RKO (cell line): Measurements from ENCODE around the gene ADD3.
"Not testable (repeated sequence)": the region's sequence is repeated elsewhere in the genome, so short reads cannot be mapped to it uniquely, and the experiment has no call there.

Experiments
- DNase-seq: peaks from one replicate; pipeline ENCODE4 v3.0.0-alpha.2; 2016; ENCODE audit warnings: low spot score

ADD3 gene

GRCh38 chr10:109975244-109976190 is 32.3 kb upstream of the ADD3 start:
- DNase-seq, result no peak

GRCh38 chr10:109976681-109977080 is 31.1 kb upstream of the ADD3 start:
- DNase-seq, result no peak

DNA sequence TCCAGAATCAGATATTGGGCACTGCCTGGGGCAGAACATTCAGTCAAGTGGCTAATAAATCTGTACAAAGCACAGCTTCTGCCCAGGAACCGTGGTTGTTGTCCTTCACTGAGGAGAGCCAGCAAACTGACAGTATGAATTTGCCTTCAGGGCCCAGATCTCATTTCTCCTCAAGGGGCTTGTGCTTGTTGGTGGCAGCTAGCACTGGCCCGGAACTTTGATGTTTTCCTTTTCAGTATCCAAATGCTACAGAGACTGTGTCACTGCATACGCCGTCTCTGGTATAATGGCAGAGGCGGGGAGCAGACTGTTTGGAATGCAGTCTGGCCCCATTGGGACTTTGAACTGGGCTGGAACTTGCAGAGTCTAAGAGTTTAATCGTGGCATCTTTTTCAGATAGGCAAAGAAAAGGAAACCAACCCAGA is 30.4 kb upstream of the ADD3 start:
- DNase-seq, result no peak

- DNase-seq, result no peak
Observed at GRCh38 chr10:109978481-109978880, 29.3 kb upstream of the ADD3 start.

DNA sequence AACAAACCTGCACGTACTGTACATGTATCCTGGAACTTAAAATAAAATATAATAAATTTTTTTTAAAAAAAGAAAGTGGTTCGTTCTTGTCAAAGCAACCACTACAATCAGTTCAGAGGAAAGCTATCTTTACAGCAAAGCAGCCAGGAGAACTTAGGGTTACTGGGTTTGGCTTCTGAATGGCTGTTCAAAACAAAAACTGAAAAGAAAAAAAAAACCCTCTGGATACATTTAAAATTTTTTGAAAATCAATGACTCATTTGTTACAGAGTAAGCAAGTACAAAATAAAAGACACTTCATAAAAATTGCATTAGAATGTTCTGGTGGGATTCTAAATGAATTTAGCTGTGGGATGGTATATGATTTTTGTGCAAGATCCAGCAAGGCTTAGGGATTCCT is 28.6 kb upstream of the ADD3 start:
- no peak for DNase-seq

DNA sequence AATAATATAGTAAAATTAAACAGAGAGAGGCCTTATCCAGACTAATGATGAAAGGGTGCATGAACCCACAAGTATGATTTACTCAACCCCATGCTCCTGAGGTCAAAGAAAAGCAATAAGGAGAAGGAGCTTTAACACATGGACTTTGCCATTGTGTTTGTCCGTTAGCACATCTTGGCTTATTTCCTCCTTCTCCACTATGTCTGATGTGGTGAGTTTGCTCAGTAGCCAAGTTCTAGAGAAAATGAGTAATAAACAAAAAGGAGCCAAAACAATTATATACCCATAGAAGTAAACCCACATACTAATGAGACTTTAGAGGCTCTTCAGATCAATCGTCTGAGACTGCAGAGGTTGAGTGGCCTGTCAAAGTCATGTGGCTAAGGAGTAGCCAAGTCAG is 26.1 kb upstream of the ADD3 start:
- no peak for DNase-seq

DNA sequence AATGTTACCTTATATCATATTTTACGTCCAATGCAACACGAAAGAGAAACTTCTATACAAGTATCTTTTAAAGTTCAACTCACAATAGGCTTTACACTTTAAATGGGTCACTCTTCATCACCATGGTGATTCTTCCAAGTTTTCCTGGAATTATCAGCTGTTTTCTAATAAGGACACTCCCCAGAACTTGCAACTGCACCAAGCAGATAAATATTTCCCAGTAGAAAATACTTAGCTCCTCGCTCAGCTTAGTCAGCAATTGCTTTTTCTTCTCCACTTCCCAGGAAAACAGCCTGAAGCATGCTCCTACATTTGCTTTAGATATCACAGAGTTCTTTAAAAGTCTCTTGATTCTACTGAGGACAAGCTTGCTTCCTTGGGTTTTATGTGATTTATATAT is 25.7 kb upstream of the ADD3 start:
- DNase-seq, result no peak

DNA sequence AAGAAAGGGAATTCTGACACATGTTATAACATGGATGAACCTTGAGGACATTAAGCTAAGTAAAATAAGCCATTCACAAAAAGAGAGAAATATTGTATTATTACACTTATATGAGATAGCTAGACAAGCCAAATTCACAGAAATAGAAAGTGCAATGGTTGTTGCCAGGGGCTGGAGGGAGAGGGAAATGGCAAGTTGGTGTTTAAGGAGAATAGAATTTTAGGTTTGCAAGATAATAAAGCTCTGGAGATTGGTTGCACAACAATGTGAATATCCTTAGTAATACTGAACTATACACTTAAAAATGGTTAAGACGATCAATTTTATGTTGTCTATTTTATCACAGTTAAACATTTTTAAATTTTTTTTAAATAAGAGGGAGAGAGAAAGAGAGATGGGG is 25.0 kb upstream of the ADD3 start:
- no peak for DNase-seq

DNA sequence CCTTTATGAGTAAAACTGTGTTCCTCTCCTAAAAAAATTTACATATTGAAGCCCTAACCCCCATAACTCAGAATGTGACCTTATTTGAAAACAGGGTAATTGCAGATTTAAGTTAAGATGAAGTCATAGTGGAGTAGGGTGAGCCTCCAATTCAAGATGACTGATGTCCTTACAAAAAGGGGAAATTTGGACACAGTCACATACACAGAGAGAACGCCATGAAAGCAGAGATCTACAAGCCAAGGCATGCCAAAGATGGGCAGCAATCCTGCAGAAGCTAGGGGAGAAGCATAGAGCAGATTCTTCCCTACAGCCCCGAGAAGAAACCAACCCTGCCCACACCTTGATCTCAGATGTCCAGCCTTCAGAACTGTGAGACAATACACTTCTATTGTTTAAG is 23.8 kb upstream of the ADD3 start:
- DNase-seq, result no peak

GRCh38 chr10:109985768-109986167 is 22.0 kb upstream of the ADD3 start:
- not testable (repeated sequence) for DNase-seq

DNA sequence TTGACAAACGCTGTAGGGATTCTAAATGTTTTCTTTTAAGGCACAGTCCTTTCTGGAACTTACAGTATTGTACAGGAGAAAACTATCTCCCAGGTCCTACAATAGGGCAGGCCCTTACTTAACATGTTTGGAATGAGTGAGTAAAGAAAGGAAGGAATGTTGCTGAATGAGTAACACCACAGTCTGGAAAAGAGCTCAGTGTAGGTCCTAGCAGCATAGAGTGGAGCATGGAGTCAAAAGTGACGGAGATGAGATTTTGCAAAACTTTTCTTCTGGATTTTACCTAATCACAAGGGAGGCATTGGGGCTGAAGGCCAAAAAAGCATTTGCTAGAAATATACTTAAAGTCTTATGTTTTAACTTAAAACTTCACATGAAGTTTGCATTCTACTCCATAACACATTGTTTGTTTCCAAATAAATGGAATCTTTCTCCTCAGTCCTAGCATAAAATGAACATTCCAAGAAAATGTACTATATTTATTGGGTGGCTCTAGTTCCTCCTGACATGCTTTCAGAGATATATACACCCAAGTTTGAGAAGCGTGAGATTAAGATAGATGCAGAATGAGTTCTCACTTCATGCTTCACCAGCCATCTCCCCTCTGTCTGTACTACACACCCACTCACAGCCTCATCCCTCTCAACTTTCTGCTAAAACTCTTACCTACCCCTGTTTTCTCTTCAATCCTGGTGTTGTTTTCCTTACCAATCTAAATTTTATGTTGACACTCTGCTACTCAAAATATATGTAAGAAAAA is 20.2 kb upstream of the ADD3 start:
- DNase-seq, result peak; percentile 30

GRCh38 chr10:109988212-109988596 is 19.6 kb upstream of the ADD3 start:
- DNase-seq, result no peak

- no peak for DNase-seq
Observed at GRCh38 chr10:109991266-109991855, 16.4 kb upstream of the ADD3 start.

DNA sequence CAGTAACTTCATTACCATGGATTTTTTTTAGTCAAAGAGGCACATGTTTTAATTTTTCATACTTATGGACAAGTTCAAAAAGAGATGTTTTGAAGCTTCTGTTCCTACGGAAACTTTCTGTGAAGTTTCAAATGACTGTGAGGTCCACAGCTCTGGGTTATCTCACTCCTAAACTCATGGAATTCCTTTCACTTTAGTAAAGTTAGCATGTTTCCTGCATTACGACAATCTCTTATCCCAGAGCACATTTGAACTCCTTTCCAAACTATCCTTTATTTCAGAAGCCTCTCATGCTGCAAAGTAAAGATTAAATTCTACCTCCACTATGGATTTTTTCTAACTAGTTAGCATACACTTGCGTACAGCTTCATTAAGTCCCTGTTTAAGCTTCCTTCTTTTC is 15.3 kb upstream of the ADD3 start:
- no peak for DNase-seq

DNA sequence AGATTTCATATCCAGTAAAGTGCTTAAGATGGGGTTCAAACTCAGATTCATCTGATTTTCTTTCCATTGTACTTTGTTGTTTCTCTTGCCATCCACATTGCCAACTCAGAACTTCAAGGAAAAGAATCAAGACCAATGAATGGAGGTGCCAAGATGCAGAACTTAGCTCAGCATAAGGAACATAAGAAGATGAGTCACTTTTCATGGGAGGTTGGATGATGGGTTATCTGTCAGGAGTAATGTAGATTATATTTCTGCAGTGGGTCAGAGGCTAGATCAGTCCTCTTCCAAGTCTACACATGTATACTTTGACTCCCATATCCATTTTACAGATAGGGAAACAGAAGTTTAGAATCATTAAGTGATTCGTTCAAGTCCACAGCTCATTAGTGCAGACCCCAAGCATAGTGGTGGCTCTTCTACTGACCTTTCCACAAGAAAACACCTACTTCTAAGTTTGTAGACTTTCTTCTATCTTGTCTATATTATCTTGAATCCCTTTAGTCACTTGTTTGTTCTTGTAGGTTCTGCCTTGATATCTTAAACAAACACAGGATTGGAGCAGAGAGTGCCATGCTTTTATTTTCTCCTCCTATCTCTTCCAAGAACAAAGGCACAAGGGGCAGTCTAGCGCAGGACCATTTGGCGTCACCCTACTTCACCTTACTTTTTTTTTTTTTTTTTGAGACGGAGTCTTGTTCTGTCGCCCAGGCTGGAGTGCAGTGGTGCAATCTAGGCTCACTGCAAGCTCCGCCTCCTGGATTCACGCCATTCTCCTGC is 14.0 kb upstream of the ADD3 start:
- DNase-seq, result no peak

DNA sequence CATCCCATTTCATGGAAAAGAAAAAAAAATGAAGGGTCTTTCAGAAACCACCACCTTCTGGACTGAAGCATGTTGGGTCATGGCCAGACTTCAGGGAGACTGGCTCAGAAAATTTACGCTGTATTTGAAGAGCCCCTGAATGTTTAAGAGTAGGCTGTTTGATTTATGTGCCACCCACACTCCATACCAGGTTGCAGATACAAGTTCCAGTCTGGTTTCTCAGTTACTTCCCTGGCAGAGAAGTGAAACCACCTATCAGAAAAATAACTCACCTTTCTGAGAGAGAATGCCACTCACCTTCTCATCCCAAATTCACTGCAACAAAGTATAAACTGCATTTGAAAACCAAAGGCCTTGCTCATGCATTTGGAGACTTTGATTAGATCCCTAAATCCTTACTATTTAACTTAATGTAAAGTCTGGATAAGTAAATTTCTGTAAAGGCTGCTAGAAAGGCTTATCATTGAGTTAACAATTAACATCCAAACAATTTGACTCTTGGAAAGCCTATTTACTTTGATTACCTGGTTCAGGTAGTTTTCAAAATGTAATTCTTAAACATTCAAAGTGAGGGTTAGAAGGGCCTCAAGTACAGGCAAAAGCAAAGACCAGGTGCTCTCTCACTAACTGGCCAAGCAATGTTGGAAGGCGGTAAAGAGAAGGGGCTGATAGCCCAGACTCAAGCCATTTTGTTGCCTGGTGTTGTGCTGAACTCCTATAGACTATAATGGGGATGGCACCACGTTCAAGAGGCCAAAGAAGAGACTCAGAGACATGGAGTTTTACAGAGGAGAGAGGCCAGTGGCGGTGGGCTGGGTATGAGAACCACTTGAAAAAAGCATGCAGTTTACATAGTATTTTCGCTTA is 12.8 kb upstream of the ADD3 start:
- DNase-seq, result no peak

DNA sequence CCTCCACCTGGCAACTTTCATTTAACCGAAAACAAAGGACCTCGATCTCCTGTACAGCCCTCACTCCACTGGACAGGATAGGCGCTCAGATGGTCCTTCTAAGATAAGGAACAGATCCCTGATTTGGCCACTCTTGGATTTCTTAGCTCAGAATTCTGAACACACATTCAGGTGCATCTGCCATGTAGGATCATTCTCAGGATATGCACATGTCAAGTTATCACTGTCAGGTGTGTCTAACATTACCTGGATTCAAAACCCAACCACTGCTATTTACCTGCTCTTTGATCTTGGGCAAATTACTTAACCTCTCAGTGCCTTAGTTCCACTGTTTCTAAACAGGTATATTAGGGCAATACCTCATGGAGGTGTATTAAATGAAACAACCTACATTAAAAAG is 12.2 kb upstream of the ADD3 start:
- no peak for DNase-seq

DNA sequence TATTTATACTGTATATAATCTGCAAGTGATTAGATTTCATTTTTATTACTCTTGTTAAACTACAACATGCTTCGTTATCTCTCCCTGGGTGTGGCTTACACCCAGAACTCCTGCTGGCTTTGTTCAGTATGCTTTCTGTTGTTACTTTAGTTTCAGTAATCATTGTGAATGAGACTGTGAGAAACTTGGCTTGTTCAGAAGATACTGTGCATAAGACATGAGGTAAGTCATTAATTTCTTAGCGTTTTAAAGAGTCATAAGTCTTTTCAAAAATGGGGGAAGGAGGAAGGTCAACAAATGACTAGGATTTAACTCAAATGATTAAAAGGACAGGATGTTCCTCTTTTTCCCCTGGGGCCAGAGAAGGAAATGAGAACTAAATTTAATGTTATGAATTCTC is 11.6 kb upstream of the ADD3 start:
- DNase-seq, result no peak

DNA sequence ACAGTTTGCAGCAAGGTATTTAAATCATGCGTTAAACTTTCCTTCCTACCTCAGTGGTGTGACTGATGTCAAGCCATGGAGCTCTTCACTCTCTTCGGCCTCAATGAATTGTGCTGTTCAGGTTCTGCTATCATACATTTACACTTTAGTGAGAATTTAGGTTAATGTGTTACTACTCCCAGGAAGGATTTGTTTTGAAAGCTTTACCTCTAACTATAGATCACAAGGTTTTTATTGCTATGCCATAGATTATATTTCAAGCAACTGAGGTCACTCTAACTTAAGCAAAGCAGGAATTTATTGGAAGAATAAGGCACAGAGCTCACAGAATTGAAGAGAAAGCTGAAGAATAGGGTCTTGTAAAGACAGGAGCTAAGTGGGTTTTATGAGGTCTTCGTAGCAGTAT is 11.0 kb upstream of the ADD3 start:
- DNase-seq, result no peak

DNA sequence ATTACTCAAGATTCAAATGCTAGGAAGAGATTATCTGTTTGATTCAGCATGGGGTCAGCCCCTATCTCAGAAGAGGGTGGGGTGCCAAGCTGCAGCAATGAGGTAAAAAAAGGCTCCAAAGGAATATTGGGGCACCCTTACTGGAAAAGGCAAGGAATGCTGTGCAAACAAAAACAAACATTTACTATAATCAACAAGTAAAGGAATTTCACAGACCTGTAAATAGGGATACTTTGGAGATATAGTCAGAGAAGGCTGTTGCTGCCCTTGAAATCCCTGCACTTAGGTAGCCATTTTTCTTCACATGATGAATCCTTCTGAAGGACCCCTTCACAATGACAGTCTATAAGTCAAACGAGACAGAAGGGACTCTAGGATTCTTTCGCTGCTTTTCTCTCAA is 10.6 kb upstream of the ADD3 start:
- no peak for DNase-seq

- no peak for DNase-seq
Observed at GRCh38 chr10:109998513-109998912, 9.3 kb upstream of the ADD3 start.
